CD4-positive, alpha-beta T cell (primary cell): ENCODE measurements around the gene SYT2. TPM values are rescaled to one million over a fixed set of nuclear protein-coding genes. Genes with fewer than 3 reads are reported as not detected.

Source experiments
- ATAC-seq: fragments of 200-7000 bp; cut with Tn5 transposase; one replicate; pipeline ENCODE4 v1.10.0; 2022; ENCODE audit warnings: mild to moderate bottlenecking; ENCODE audit not compliant: poor library complexity
- CTCF ChIA-PET: fragments of 350-600 bp; sonication (Branson Sonifier 250); formaldehyde crosslinking; loops from one replicate; lab custom pipeline; 2021; ENCODE audit warnings: antibody characterized with exemption, inconsistent platforms; lab: Charles Lee
- POLR2A ChIA-PET: fragments of 350-600 bp; sonication (Branson Sonifier 250); formaldehyde crosslinking; loops from one replicate; lab custom pipeline; 2021; ENCODE audit warnings: antibody characterized with exemption, inconsistent platforms; lab: Charles Lee
- DNase-seq, 14 experiments: peaks; one replicate each; pipeline ENCODE4 v3.0.0-alpha.2; 2013 to 2020; ENCODE audit warnings: mixed read lengths in 2 of 14
- H3K27ac ChIP-seq, 2 donors: one replicate each; pipeline versions ENCODE4 v1.5.1 to v1.7.0; 2013; ENCODE audit warnings: low read length in 2 of 2, low read depth in 1 of 2, mild to moderate bottlenecking in 1 of 2
- H3K27me3 ChIP-seq, 2 experiments: 1 replicate in 1 of 2; 2 replicates in 1 of 2; pipeline versions ENCODE4 v1.6.1 to v1.7.0; 2013; ENCODE audit warnings: low read length in 2 of 2, control low read depth in 1 of 2, mild to moderate bottlenecking in 1 of 2, moderate library complexity in 1 of 2; ENCODE audit not compliant: insufficient read depth in 2 of 2, control insufficient read depth in 1 of 2
- H3K36me3 ChIP-seq: one replicate; pipeline ENCODE4 v1.6.1; 2013; ENCODE audit warnings: low read length, control low read depth; ENCODE audit not compliant: insufficient read depth
- H3K4me1 ChIP-seq: one replicate; pipeline ENCODE4 v1.6.1; 2013; ENCODE audit warnings: low read length, control low read depth; ENCODE audit not compliant: insufficient read depth
- H3K4me3 ChIP-seq: one replicate; pipeline ENCODE4 v1.5.1; 2013; ENCODE audit warnings: mild to moderate bottlenecking, low read length, moderate library complexity
- H3K9me3 ChIP-seq, 2 experiments: 1 replicate in 1 of 2; 2 replicates in 1 of 2; pipeline versions ENCODE4 v1.6.1 to v1.7.0; 2013; ENCODE audit warnings: low read length in 2 of 2, mild to moderate bottlenecking in 2 of 2, control low read depth in 1 of 2, moderate library complexity in 1 of 2; ENCODE audit not compliant: control insufficient read depth in 1 of 2, insufficient read depth in 1 of 2
- H3K27ac Mint-ChIP-seq: one replicate; pipeline ENCODE4 v1.8.0; 2020; ENCODE audit warnings: mixed read lengths
- H3K27me3 Mint-ChIP-seq: one replicate; pipeline ENCODE4 v1.8.0; 2021; ENCODE audit warnings: mixed read lengths
- H3K36me3 Mint-ChIP-seq: one replicate; pipeline ENCODE4 v1.8.0; 2021; ENCODE audit warnings: low read depth, mixed read lengths
- H3K4me1 Mint-ChIP-seq: one replicate; pipeline ENCODE4 v1.8.0; 2021; ENCODE audit warnings: low read depth, mixed read lengths
- H3K4me3 Mint-ChIP-seq: one replicate; pipeline ENCODE4 v1.8.0; 2020; ENCODE audit warnings: mild to moderate bottlenecking, mixed read lengths
- H3K9me3 Mint-ChIP-seq: one replicate; pipeline ENCODE4 v1.8.0; 2020; ENCODE audit warnings: mixed read lengths
- intact Hi-C, 2 experiments: fragments of 100-400 bp; cut with DNase I in 1 of 2; cut with micrococcal nuclease in 1 of 2; formaldehyde crosslinking; loops; one replicate each; pipeline versions ENCODE4 v1.15.1 to v1.9.0; 2023 to 2025; cut with DNase I, micrococcal nuclease
- total RNA-seq, 174 experiments: library from RNA in 2 of 174; stranded (reverse) in 2 of 174; gene quantifications; one replicate each; pipeline ENCODE4 v1.2.3 and lab custom pipeline; 2021 to 2026
- TF ChIP-seq, protein P1 (sequence below): fragments of 200-600 bp; IDR thresholded peaks from one replicate; pipeline ENCODE4 v1.8.0; 2022; ENCODE audit warnings: antibody characterized with exemption, mild to moderate bottlenecking

The SYT2 gene
- total RNA-seq, 2 experiments from 2014 or later = not detected

DNA sequence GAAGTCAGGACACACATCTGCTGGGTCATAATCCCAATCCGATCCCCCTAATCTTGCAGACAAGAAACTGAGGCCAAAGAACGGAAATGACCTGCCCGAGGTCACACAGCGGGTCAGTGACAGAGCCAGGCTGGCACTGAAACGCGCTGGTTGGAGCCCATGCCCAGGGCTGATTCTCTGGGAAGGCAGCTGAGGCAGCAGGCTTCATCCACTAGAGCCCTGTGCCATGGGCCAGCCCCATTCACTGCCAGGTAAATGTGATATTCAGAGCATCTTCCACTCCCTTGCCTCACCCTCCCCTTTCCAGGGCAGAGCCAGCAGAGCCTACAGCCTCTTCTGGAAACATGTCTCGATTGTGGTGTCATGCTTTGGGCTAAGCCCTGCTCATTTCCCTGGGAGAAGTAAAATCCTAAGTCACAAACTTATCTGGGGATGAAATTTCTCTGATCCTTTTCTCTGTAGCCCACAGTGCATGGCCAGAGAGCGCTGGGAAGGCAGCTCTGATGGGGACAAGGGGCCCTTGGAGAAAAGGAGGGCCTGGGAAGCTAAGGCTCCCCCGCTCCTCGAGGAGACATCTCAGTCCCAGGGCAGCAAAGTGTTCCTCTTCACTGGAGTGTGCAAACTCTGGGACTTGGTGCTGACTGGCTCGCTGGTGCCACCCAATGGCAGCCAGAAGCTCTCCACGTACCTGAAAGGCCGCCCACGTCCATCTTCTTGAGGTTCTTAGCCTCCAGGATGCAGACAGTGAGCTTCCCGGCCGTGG lies 110.4 kb downstream of the SYT2 start:
- Histone ChIP-seq H3K36me3 (no peaks in the 10 kb centered on the region), H3K9me3 (no peaks in the 10 kb centered on the region), H3K4me3 (no peak overlapping the region), H3K4me1 (no peaks in the 10 kb centered on the region), H3K27ac (no peak overlapping the region), H3K27me3 (no peaks in the 10 kb centered on the region)
- TF ChIP-seq, protein P1, sequence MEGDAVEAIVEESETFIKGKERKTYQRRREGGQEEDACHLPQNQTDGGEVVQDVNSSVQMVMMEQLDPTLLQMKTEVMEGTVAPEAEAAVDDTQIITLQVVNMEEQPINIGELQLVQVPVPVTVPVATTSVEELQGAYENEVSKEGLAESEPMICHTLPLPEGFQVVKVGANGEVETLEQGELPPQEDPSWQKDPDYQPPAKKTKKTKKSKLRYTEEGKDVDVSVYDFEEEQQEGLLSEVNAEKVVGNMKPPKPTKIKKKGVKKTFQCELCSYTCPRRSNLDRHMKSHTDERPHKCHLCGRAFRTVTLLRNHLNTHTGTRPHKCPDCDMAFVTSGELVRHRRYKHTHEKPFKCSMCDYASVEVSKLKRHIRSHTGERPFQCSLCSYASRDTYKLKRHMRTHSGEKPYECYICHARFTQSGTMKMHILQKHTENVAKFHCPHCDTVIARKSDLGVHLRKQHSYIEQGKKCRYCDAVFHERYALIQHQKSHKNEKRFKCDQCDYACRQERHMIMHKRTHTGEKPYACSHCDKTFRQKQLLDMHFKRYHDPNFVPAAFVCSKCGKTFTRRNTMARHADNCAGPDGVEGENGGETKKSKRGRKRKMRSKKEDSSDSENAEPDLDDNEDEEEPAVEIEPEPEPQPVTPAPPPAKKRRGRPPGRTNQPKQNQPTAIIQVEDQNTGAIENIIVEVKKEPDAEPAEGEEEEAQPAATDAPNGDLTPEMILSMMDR = no peak
- Mint-ChIP-seq H3K4me1 (no peaks in the 10 kb centered on the region), H3K36me3 (no peaks in the 10 kb centered on the region), H3K9me3 (no peaks in the 10 kb centered on the region), H3K27me3 (no peaks in the 10 kb centered on the region), H3K4me3 (no peak overlapping the region), H3K27ac (no peak overlapping the region)
- CTCF ChIA-PET = no interaction called here
- DNase-seq (peak in 4 of 14 experiments; percentile 10 to 38 (median 26)), ATAC-seq (no peak)
- intact Hi-C loops = no loop called here
- POLR2A ChIA-PET = interaction anchor here (0.7 kb wide), 1 partner anchor 110 kb away, joined by 3 read pairs; the partner anchor contains the start of gene SYT2

DNA sequence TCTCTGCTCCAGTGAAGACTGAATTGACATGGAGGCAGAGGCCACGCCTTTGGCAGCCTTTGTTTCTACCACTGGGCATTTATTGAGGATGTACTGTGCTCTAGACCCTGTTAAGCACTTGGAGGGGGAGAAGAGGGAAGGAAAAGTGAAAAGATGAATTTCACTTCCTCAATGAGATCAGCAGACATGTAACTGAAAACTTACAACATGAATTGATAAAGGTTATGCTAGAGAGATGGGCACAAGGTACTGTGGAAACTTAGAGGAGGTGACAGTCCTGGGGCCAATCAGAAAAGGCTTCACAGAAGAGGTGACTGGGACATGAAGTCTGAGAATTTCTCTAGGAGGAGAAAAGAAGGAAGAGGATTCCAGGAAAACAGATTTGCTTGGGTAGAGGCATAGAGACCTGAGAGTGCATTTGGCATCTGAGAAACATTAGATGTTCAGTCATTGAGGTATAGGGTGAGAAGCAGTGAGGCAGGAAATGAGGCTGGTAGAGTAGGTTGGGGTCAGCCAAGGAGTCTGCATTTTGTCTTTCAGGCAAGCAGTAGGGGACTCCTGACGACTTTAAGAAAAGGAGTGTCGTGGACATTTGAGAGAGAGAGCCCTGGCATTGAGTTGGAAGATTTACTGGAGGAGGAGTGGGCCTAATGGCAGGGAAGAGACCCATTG lies 113.0 kb downstream of the SYT2 start:
- Histone ChIP-seq H3K27me3 (no peaks in the 10 kb centered on the region), H3K4me3 (no peak overlapping the region), H3K4me1 (no peaks in the 10 kb centered on the region), H3K27ac (no peak overlapping the region), H3K9me3 (no peaks in the 10 kb centered on the region), H3K36me3 (no peaks in the 10 kb centered on the region)
- DNase-seq (no peak), ATAC-seq (no peak)
- Mint-ChIP-seq H3K36me3 (no peaks in the 10 kb centered on the region), H3K27me3 (no peaks in the 10 kb centered on the region), H3K4me3 (no peak overlapping the region), H3K4me1 (no peaks in the 10 kb centered on the region), H3K9me3 (no peaks in the 10 kb centered on the region), H3K27ac (no peak overlapping the region)
- ChIA-PET CTCF (no interaction called here), POLR2A (no interaction called here)
- TF ChIP-seq, protein P1 = no peak
- intact Hi-C loops = no loop called here

- no peaks in the 10 kb centered on the region for H3K27me3 Mint-ChIP-seq
- H3K9me3 Mint-ChIP-seq = no peaks in the 10 kb centered on the region
- no peak for DNase-seq
- ATAC-seq = no peak
- no peaks in the 10 kb centered on the region for H3K36me3 ChIP-seq
- no peak overlapping the region for H3K27ac Mint-ChIP-seq
- POLR2A ChIA-PET = no interaction called here
- H3K4me3 ChIP-seq = no peak overlapping the region
- intact Hi-C loops = no loop called here
- no peaks in the 10 kb centered on the region for H3K36me3 Mint-ChIP-seq
- TF ChIP-seq, protein P1 = no peak
- no peaks in the 10 kb centered on the region for H3K9me3 ChIP-seq
- H3K27me3 ChIP-seq = no peaks in the 10 kb centered on the region
- no peak overlapping the region for H3K4me3 Mint-ChIP-seq
- H3K27ac ChIP-seq = no peak overlapping the region
- CTCF ChIA-PET = no interaction called here
- H3K4me1 ChIP-seq = no peaks in the 10 kb centered on the region
- no peaks in the 10 kb centered on the region for H3K4me1 Mint-ChIP-seq
These were observed 113.6 kb downstream of the SYT2 start for GRCh38 chr1:202596638-202597037.
